Measurements from ENCODE around the gene RPS3A. TPM values are rescaled to one million over a fixed set of nuclear protein-coding genes. Genes with fewer than 3 reads are reported as not detected.

The RPS3A gene
- total and polyA plus RNA-seq, 2 of the 13 experiments (the other 11 are each of a cell fraction or from before 2014, with no cell fraction given): 3,332 to 3,626 TPM

DNA sequence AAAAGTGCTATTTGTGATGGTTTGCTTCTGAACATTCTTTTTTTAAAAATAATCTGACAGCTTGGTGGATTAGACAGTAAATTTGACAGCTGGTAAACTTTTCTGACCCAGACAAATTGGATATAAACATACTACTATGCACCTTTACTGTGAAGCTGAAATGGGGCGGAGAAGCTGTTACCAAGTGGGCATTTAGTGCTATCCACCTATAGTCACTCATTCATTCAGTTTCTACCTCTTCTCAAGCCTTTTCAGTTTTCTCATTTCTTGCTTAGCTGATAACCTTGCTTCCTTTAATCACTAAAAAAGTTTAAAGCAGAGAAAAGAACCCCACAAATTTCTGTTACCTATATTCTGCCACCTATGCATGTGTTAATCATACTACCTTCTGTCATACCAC, 5.2 kb downstream of the RPS3A start (continued):
- no peak for TF ChIP-seq ZNF746 (CRISPR knock-in tag; IDR thresholded peaks at IDR 0.05)
- TF ChIP-seq ZNF775 (CRISPR knock-in tag; IDR thresholded peaks at IDR 0.05; ENCODE audit: borderline replicate concordance): no peak
- TF ChIP-seq ZNF570 (CRISPR knock-in tag; IDR thresholded peaks at IDR 0.05; ENCODE audit: borderline replicate concordance): no peak
- TF ChIP-seq GLI4 (CRISPR knock-in tag; IDR thresholded peaks at IDR 0.05; ENCODE audit: borderline replicate concordance): no peak
- TF ChIP-seq RBM22 (optimal IDR thresholded peaks at IDR 0.05; ENCODE audit: low read length): peak; percentile 32
- no peak for TF ChIP-seq SP4 (CRISPR knock-in tag; IDR thresholded peaks at IDR 0.05)
- TF ChIP-seq STAT5B (CRISPR knock-in tag; IDR thresholded peaks at IDR 0.05): no peak
- TF ChIP-seq ZFP41 (CRISPR knock-in tag; IDR thresholded peaks at IDR 0.05; ENCODE audit: borderline replicate concordance): no peak
- no peak for TF ChIP-seq ZNF224 (CRISPR knock-in tag; IDR thresholded peaks at IDR 0.05)
- TF ChIP-seq AGO1 (IDR thresholded peaks at IDR 0.05; ENCODE audit: low read depth, low read length, poor library complexity, severe bottlenecking): no peak
- 0 out of 2 replicates have a peak, but pooled peaks have one; percentile 29 for TF ChIP-seq HNRNPL (IDR thresholded peaks at IDR 0.05; ENCODE audit: low read depth, low read length)
- TF ChIP-seq, protein P1, sequence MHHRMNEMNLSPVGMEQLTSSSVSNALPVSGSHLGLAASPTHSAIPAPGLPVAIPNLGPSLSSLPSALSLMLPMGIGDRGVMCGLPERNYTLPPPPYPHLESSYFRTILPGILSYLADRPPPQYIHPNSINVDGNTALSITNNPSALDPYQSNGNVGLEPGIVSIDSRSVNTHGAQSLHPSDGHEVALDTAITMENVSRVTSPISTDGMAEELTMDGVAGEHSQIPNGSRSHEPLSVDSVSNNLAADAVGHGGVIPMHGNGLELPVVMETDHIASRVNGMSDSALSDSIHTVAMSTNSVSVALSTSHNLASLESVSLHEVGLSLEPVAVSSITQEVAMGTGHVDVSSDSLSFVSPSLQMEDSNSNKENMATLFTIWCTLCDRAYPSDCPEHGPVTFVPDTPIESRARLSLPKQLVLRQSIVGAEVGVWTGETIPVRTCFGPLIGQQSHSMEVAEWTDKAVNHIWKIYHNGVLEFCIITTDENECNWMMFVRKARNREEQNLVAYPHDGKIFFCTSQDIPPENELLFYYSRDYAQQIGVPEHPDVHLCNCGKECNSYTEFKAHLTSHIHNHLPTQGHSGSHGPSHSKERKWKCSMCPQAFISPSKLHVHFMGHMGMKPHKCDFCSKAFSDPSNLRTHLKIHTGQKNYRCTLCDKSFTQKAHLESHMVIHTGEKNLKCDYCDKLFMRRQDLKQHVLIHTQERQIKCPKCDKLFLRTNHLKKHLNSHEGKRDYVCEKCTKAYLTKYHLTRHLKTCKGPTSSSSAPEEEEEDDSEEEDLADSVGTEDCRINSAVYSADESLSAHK (CRISPR knock-in tag; IDR thresholded peaks at IDR 0.05; ENCODE audit: borderline replicate concordance): no peak
- TF ChIP-seq, protein P2, sequence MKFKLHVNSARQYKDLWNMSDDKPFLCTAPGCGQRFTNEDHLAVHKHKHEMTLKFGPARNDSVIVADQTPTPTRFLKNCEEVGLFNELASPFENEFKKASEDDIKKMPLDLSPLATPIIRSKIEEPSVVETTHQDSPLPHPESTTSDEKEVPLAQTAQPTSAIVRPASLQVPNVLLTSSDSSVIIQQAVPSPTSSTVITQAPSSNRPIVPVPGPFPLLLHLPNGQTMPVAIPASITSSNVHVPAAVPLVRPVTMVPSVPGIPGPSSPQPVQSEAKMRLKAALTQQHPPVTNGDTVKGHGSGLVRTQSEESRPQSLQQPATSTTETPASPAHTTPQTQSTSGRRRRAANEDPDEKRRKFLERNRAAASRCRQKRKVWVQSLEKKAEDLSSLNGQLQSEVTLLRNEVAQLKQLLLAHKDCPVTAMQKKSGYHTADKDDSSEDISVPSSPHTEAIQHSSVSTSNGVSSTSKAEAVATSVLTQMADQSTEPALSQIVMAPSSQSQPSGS (CRISPR knock-in tag; IDR thresholded peaks at IDR 0.05): no peak
- no peak for TF ChIP-seq SRF (IDR thresholded peaks at IDR 0.05; ENCODE audit: low read depth, low read length)
- TF ChIP-seq, protein P3, sequence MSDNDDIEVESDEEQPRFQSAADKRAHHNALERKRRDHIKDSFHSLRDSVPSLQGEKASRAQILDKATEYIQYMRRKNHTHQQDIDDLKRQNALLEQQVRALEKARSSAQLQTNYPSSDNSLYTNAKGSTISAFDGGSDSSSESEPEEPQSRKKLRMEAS (IDR thresholded peaks at IDR 0.05): no peak
- TF ChIP-seq ZNF317 (CRISPR knock-in tag; IDR thresholded peaks at IDR 0.05): no peak
- TF ChIP-seq ZNF431 (CRISPR knock-in tag; IDR thresholded peaks at IDR 0.05; ENCODE audit: borderline replicate concordance, low read depth): no peak
- TF ChIP-seq PAF1 (CRISPR knock-in tag; IDR thresholded peaks at IDR 0.05): peak; percentile 72; the same call in 1 of the 2 replicates
- peak; percentile 48 for TF ChIP-seq POLR2AphosphoS5 (IDR thresholded peaks at IDR 0.05; ENCODE audit: low read depth, low read length)
- TF ChIP-seq KMT2A (CRISPR knock-in tag; IDR thresholded peaks at IDR 0.05): no peak
- TF ChIP-seq, protein P4, sequence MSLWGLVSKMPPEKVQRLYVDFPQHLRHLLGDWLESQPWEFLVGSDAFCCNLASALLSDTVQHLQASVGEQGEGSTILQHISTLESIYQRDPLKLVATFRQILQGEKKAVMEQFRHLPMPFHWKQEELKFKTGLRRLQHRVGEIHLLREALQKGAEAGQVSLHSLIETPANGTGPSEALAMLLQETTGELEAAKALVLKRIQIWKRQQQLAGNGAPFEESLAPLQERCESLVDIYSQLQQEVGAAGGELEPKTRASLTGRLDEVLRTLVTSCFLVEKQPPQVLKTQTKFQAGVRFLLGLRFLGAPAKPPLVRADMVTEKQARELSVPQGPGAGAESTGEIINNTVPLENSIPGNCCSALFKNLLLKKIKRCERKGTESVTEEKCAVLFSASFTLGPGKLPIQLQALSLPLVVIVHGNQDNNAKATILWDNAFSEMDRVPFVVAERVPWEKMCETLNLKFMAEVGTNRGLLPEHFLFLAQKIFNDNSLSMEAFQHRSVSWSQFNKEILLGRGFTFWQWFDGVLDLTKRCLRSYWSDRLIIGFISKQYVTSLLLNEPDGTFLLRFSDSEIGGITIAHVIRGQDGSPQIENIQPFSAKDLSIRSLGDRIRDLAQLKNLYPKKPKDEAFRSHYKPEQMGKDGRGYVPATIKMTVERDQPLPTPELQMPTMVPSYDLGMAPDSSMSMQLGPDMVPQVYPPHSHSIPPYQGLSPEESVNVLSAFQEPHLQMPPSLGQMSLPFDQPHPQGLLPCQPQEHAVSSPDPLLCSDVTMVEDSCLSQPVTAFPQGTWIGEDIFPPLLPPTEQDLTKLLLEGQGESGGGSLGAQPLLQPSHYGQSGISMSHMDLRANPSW (CRISPR knock-in tag; IDR thresholded peaks at IDR 0.05; ENCODE audit: borderline replicate concordance): no peak
- TF ChIP-seq, protein P5, sequence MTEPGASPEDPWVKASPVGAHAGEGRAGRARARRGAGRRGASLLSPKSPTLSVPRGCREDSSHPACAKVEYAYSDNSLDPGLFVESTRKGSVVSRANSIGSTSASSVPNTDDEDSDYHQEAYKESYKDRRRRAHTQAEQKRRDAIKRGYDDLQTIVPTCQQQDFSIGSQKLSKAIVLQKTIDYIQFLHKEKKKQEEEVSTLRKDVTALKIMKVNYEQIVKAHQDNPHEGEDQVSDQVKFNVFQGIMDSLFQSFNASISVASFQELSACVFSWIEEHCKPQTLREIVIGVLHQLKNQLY (CRISPR knock-in tag; IDR thresholded peaks at IDR 0.05): no peak
